ENCODE data around the gene LRRC8E.

GRCh38 chr19:7925171-7925851 is 37.0 kb downstream of the LRRC8E start:
- TF ChIP-seq POLR2A (IDR thresholded peaks at IDR 0.05; ENCODE audit: borderline replicate concordance, extremely low read depth, insufficient read depth, insufficient read length) (no peak), CTCF (IDR thresholded peaks at IDR 0.05 in 2 of 3, conservative IDR thresholded peaks at IDR 0.05 in 1 of 3; ENCODE audit: borderline replicate concordance in 1 of 3, insufficient read depth in 1 of 3, low read depth in 2 of 3, low read length in 2 of 3) (peak; percentile 85 to 89 (median 89))

Measured in HCT116 (cell line).